ENCODE results near the gene CCKAR. TPM values are rescaled to one million over a fixed set of nuclear protein-coding genes. Genes with fewer than 3 reads are reported as not detected.

Gene CCKAR
- total RNA-seq, 1 donor from 2014 or later = not detected

DNA sequence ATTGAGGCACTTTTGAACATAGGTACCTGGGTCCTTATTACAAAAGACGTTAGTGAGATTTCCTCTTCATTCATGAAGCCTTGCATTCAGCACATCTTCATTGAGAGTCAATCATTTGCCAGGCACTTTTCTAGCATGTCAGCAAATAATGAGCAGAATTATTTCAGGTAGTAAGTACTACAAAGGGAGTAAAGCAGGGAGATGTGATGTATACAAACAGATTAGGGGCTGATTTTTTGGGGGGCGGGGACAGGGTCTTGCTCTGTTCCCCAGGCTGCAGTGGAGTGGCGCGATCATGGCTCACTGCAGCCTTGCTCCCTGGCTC is 638 bp upstream of the CCKAR start:
- DNase-seq (ENCODE audit: low read depth in 2 of 2) = no peak

DNA sequence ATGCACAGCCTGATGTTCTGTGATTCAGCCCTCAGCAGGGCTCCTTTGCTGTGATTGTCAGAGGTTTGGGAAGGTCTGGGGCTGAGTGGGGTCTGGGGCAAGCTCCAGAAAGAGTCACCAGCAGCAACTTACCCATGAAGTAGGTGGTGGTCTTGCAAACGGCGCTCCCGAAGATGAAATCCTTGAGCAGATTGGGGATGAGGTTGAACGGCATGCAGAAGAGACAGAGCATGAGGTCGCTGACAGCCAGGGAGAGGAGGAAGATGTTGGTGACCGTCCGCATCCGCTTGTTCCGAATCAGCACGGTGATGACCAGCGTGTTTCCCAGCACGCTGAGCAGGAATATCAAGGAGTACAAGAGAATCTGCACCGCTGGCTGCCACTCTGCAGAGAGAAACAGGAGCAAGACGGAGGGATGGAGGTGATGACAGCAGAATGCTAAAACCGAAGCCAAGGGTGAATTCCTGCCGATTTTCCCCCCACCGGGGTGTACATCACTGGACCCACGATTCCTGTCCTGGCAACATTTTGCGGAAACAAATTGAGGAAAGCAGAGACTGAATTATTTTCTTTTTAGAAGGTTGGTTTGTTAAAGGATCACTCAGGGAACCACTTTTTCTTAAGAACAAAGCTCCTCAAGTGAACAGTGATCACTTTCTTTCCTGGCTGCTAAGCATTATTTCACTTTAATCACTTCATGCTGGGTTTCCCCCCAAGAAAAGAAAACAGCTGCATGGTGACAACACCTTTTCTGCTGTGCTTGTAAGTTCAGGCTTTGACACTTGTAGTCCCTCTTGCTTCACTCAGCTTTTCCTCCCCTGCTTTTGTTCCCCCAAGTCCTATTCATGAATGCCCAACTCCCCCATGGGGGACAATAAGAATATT is 941 bp downstream of the CCKAR start:
- DNase-seq (ENCODE audit: low read depth in 2 of 2) = no peak

DNA sequence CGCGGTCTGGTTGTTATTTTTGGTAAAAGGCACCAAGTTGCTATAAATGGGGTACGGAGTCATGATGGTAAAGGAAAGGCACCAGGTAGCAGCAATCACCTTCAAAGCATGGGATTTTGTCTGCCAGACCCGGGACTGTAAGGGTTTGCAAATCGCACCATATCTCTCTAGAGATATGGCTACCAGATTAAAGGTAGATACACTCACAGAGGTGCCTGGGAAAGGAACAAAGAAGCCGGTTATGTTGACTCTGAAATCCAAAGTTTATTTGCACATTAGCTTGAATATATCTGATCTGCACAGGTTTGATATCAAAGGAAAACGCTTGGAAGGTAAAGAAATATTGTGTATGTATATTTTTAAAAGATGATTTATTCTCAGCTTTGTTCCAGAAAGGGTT is 4.6 kb downstream of the CCKAR start:
- no peak for DNase-seq (ENCODE audit: low read depth in 2 of 2)

DNA sequence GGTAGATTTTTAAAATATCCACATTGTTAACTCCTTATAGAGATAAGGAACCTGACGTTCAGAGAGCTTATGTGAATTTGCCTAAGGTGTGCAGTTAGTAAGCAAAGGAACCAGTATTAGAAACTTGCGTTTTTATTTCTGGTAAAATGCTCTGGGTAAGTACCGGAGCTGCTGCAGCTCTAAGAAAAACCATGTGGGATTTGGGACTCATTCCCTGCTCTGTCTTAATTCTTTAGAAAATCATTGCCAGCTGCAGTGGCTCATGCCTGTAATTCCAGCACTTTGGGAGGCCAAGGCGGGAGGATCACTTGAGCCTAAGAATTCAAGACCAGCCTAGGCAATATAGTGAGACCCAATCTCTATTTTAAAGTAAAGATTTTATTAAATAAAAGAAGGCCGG is 5.8 kb downstream of the CCKAR start:
- DNase-seq (ENCODE audit: low read depth in 2 of 2) = no peak

DNA sequence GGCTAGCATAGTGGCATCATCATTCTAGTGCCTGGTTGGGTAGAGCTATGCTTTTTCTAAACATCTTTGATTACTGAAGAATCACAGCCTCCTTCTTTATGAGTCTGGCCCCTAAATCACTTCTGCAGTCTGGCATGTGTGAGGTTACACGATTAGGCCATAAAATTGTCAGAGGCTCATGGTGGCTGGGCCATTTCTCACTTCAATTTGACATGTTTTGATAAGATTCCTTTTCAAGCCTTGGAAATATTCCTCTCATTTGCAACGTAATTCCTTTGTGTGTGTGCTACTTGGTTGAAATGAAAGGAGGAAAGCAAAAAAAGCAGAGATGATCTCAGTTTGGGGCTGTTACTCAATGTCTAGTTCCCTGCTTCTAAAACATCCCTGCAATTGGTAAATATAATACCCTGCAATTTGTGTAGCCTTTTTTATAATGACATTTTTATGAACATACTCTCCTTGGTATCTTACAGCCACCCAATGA is 6.2 kb downstream of the CCKAR start:
- no peak for DNase-seq (ENCODE audit: low read depth in 2 of 2)

DNA sequence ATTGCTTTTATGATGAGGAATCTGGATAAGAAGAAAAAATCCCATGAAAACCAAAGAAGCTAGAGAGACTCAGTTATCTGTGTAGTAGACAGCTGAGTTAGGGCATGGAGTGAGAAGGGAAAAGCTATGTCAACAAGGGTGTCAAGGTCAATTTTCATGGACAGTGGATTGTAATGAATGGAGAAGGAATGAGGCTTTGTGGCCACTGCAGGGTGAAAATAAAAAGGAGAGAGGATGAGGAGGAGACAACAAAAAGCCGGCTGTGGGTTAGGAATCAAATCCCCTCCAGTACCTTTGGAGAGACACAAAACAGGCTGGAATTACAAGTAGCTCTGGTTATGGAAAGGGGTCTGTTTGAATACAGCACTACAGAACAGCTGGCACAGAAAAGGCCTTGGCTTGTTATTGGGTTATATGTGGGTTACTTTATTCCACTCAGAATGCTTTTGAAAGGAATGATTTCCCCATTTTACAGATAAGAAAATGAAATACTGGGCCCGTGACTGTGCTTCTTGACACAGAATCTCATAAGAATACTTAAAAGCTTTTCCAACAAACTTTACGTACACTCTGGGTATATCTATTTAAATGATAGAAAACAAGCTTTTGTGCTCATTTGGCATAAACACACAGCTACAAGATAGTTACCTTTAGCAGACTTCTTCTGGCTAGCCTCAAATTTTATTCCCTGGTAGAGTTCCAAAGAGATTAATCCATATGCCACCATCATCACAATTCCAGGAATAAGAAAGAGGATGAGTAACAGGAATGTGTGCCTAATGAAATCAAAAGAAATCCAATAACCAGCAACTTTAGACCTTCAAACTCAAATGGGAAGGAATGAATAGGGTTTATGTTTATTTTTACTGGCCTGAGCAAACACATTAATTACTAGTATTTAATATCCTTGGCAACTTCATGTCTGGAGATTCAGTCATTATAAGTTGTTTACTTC is 7.5 kb downstream of the CCKAR start:
- DNase-seq (ENCODE audit: low read depth in 2 of 2) = no peak

DNA sequence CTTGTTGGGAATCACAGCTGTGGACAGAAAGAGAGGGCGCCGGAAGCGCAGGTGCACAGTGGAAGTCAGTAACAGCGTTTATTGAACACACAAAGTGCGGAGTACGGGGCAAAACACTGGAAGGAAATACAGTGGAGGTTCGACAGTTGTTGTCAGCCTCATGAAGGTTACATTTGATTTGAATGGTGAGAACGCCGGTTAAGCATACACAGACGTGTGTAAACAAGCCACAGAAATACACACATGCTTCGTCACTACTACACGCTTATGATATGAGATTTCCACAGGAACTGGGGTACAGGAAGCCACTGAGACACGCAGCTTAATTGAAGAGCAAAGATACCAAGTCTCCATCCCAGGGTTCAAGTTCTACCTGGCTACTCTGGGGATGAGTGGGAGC is 12.0 kb downstream of the CCKAR start:
- no peak for DNase-seq (ENCODE audit: low read depth in 2 of 2)

DNA sequence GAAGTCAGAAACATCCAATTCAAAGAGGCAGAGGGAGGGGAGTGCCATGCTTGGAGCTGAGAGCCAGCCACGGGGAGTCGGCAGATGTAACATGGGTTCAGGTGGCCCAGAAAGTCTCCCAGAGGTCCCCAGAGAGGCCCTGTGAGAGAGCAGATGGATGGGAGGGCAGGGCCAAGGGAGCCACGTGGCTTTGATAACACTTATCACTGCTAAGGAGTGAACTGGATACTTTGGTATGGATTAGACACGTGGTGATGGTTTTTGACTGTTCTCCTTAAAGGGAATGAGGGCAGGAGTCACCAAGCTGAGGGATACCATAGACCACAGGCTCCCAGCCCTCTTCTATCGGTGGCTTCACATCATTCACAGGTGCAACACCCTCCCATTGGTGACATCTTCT is 13.7 kb downstream of the CCKAR start:
- DNase-seq (ENCODE audit: low read depth in 2 of 2) = no peak

DNA sequence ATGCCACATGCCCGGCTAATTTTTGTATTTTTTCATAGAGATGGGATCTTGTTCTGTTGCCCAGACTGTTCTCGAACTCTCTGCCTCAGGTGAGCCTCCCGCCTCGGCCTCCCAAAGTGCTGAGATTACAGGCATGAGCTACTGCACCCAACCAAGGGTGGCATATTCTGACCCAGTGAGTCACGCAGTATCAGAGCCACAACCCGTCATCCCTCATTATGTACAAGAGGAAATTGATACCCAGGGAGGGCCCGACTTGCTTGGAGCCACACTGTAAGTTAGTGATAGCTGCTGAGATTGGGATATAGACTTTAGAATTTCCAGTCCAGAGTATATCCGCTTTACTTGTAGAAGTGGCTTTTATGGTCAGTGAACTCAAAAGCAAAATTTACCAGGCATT is 14.6 kb downstream of the CCKAR start:
- DNase-seq (ENCODE audit: low read depth in 2 of 2) = no peak

DNA sequence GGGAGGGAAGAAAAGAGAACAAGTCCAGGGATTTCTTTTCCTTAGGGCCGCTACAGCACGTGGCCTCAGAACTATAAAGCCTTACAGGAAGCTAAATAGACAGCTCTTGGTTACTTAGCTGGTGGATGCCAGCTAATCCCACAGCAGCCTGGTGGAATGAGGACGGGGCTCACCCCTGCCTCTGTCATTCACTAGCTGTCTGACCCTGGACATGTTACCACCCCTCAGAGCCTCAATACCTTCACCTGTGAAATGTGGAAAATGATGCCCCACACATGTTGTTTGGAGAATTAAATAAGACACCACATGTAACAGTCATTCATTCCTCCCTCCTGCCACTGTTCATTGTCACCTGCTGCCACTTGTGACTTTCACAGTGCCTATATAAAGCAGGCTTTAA is 15.7 kb downstream of the CCKAR start:
- no peak for DNase-seq (ENCODE audit: low read depth in 2 of 2)

DNA sequence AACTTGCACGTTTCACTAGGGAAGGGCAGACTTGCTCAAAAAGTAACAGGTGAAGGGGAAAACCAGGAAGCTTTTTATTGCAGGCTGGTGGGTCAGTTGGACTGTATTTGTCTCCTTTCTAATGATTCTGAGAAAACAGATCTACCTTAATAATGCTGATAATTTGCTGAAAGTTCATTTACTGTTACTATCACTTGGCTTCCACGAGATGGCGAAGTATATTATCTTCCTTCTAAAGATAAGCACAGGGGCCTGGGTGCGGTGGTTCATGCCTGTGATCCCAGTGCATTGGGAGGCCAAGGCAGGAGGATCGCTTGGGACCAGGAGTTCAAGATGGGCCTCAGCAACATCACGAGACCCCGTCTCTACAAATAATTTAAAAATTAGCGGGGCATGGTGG is 16.4 kb downstream of the CCKAR start:
- DNase-seq (ENCODE audit: low read depth in 2 of 2) = no peak

DNA sequence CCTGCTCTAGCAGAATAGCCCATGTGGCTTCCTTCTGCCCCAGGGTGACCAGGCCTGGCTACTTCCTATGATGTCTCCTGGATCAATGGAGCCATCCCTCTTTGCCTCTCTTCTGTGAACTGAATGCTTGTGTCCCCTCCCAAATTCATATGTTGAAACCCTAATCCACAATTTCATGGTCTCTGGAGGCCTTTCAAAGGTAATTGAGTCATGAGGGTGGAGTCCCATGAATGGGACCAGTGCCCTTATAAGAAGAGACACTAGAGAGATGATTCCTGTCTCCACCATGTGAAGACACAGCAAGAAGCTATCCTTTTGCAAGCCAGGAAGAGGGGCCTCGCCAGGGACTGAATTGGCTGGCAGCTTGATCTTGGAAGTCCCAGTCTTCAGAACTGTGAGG is 18.4 kb downstream of the CCKAR start:
- DNase-seq (ENCODE audit: low read depth in 2 of 2) = no peak

DNA sequence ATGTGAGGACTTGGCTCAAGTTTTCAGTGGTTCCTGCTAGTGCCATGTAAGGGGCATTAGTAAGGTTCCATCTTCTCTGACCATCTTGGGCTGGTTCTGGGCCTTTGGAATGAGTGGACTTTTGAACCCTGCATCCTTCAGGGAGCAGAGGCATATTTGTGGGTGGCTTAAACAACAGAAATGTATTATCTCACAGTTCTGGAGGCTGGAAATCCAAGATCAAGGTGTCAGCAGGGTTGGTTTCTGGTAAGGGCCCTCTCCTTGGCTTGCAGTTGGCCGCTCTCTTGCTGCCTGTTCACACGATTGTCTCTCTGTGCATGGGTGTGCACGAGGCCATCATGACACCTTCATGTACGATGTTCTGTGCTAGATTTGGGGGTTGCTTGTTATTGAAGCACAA is 21.3 kb downstream of the CCKAR start:
- no peak for DNase-seq (ENCODE audit: low read depth in 2 of 2)

DNA sequence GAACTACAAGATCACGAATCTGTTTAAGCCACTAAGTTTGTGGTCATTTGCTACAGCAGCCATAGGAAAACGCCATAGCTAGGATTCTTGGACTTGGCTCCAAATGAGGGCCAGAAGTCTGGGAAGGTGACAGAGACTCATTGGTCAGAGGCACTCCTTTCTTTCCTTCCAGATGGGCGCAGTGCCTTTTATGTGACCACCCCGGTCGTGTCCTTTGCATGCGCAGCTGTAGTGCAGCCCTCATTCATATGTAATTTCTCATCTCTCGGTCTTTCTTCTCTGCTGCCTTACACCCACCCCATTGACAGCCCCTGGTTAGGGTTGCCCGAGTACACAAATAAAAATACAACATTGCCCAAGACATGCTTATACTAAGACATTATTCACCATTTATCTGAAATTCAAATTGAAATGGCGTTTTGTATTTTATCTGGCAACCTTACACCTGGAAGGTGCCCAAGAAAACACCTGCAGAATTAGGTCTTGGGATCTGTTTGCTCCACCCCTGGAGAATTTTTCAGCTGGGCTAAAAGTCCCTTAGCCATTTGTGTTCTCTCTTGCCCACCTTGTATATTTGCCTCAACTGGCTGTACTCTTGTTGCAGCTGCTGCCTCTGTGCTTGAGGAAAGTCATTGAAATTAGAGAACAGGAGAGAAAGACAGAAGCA is 21.9 kb downstream of the CCKAR start:
- no peak for DNase-seq (ENCODE audit: low read depth in 2 of 2)

DNA sequence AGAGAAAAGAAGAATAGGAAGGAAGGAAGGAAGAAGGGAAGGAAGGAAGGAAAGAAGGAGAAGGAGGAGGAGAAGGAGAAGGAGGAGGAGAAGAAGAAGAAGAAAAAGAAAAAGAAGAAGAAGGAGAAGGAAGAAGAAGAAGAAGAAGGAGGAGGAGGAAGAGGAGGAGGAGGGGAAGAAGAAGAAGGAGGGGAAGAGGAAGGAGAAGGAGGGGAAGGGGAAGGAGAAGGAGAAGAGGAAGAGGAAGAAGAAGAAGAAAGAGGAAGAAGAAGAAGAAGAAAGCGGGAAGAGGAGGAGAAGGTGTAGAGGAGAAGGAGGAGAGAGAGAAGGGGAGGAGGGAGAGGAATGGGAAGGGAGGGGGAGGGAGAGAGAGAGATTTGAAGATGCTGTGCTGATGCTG is 22.6 kb downstream of the CCKAR start:
- DNase-seq (ENCODE audit: low read depth in 2 of 2) = no peak

DNA sequence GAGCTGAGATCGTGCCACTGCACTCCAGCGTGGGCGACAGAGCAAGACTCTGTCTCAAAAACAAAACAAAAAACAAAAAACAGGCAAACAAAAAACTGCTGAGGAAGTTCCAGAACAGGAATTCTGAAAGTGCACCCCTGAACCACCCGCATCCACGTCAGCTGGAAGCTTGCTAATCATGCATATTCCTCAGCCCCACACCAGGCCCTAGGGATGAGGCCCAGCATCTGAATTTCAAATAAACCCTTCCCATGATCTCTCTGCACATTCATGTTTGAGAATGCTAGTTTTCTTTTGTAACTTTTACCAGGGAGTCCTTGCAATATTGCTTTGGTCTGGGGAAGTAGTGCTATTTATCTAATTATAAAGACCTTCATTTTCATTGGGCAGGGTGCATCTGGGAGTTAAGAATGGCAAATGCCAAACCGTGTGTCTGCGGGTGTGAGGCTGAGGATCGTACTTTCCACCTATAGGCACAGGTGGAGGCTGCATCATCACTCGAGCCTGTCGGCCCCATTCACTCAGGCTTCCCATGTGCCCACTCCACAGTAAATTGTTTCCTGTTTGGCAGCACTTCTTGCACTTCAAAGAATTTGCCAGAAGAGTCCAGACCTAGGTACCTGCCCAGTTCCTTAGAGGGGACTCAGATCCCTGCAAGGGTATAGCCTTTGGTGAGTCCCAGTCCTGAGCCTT is 23.6 kb downstream of the CCKAR start:
- no peak for DNase-seq (ENCODE audit: low read depth in 2 of 2)

DNA sequence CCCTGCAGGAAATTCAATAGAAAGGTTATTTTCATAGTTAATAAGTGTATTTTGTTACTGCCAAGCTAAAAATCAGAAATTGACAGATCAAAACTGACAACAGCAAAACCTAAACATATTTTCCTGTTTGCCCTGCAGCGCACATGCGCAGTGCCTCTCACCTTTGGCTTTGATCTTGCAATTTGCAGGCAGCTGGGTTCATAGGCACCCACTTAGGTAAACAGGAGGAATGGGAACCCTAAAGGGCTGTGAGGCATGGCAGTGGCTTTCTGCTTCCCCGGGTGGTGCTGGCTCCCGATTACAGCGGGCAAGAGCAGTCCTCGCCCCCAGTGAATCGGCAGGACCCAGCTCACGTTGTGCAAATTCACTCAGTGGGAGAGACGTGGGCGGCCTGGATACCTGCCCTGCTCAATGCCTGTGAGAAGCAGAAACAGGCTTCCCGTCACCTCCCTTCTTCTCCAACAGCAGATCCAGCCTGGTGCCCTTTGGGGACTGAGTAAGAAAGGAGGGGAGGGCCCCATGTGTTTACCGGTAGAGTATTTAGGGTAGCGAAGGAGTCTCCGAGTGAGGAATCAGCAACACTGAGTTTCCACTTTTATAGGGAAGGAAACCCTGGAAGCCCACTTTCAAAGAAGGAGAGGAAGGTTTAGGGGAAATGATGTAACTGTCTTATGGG is 25.7 kb downstream of the CCKAR start:
- no peak for DNase-seq (ENCODE audit: low read depth in 2 of 2)

DNA sequence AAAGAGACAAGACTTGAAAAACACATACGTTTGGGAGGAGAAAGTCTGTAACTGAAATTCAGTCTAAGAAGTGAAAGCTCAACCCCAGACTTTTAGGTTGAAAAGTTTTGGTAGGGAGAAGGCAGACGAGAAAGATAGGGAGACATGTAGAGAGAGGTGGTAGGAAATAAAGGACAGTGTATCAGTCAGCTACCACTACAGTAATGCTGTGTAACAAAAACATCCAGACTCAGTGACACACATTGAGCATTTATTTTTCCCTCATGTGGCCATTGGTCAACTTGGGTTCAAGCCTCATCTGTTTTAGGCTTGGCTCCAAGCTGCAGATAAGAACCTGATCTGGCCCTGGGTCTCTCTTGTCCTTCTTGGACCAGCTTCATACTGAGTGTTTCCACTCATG is 26.9 kb downstream of the CCKAR start:
- DNase-seq (ENCODE audit: low read depth in 2 of 2) = no peak

DNA sequence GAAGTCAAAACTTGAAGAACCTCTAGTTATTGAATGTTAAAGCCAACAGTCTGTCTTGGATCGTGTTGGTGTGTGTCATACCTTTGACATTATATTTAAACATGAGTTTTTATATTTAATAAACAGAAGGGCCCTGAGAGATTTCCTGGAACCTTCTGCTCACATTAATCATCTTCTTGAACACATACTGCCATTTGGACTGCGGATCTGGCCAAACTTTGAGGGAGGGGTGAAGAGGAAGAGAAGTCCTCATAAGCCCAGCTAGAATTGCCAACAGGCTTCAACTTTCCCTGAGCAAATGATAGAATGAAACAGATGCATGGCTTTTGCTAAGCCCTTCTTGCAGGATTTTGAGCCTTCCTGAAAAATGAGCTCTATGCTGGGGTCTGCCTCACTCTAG is 27.4 kb downstream of the CCKAR start:
- no peak for DNase-seq (ENCODE audit: low read depth in 2 of 2)

DNA sequence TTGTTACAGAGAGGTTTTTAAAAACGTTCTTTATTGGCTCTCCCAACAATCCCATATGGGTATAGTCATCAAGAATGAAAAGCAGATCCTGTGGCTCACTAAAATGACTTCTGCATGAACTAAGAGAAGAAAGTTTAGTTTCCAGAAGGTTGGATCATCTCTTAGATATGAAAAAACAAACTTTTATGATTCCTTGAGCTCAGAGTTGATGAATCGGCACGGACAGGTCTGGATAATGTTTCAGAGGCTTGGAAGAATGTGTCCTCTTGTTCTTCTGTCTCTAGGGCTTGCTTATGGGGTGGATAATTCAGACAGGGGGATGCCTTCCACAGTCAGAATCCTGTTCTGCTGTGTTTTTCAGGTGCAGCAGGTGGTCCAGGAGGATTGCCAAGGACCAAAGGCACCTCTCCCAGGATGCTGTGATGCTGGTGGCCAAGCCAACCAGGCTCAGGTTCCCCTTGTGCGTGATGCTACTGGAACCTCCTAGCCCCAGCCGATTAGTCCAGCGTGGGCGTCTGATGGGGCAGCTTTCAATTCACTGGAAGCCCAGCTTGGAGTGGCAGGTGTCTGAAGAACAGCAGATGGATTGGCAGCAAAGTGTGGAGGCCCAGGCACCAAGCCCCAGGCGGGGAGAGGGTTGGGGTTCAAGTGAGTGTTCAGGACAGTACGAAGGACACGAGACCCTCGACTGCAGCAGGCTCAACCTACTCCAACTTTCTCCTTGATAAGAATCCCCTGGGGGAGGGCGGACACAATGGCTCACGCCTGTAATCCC is 30.3 kb downstream of the CCKAR start:
- DNase-seq (ENCODE audit: low read depth in 2 of 2) = no peak

Data from lung microvascular endothelial cell (primary cell).